H1 (cell line): Measurements from ENCODE around the gene TMEM108.

ENCODE experiments used
- CEBPB ChIP-seq: IDR thresholded peaks from 2 replicates; pipeline ENCODE4 v1.6.1; 2012; ENCODE audit warnings: low read depth, low read length
- EGR1 ChIP-seq: IDR thresholded peaks from 2 replicates; pipeline ENCODE4 v1.6.1; 2011; ENCODE audit warnings: low read depth, low read length, borderline replicate concordance
- EP300 ChIP-seq, 2 experiments: IDR thresholded peaks; 1 replicate in 1 of 2; 2 replicates in 1 of 2; pipeline ENCODE4 v1.6.1; 2011 to 2012; ENCODE audit warnings: low read depth in 2 of 2, low read length in 2 of 2, mild to moderate bottlenecking in 2 of 2, borderline replicate concordance in 1 of 2, inconsistent platforms in 1 of 2, moderate library complexity in 1 of 2
- EZH2 ChIP-seq: fragments of 200-600 bp; sonication (generic); IDR thresholded peaks from 2 replicates; pipeline ENCODE4 v1.7.1; 2012; ENCODE audit warnings: low read depth, mild to moderate bottlenecking, moderate library complexity, low read length, inconsistent platforms; ENCODE audit not compliant: severe bottlenecking
- GABPA ChIP-seq: IDR thresholded peaks from 2 replicates; pipeline ENCODE4 v1.6.1; 2011; ENCODE audit warnings: mild to moderate bottlenecking, low read length, moderate library complexity, borderline replicate concordance; ENCODE audit not compliant: insufficient read depth
- RNF2 ChIP-seq: fragments of 200-900, 300-1000 bp; sonication (generic); IDR thresholded peaks from 2 replicates; pipeline ENCODE4 v1.7.1; 2016; ENCODE audit warnings: borderline replicate concordance, low read depth, mild to moderate bottlenecking, antibody characterized with exemption, low read length; ENCODE audit not compliant: poor library complexity, severe bottlenecking; ENCODE audit errors: missing control alignments
- SIN3A ChIP-seq, 2 experiments: IDR thresholded peaks in 1 of 2; conservative IDR thresholded peaks in 1 of 2; 2 replicates each; pipeline ENCODE4 v1.6.1; 2011 to 2012; ENCODE audit warnings: low read length in 2 of 2, improper control_type of control experiment in 1 of 2, low read depth in 1 of 2, mild to moderate bottlenecking in 1 of 2
- YY1 ChIP-seq: IDR thresholded peaks from 2 replicates; pipeline ENCODE4 v1.6.1; 2011; ENCODE audit warnings: low read depth, mild to moderate bottlenecking, low read length
- TF ChIP-seq, protein P1 (sequence below): IDR thresholded peaks from 2 replicates; pipeline ENCODE4 v1.6.1; 2011; ENCODE audit warnings: low read depth, mild to moderate bottlenecking, low read length; ENCODE audit not compliant: insufficient read depth
- TF ChIP-seq, protein P2 (sequence below), 3 experiments: IDR thresholded peaks; 1 replicate in 2 of 3; 2 replicates in 1 of 3; pipeline versions ENCODE4 v1.5.1 to v1.6.1; 2011; ENCODE audit warnings: low read length in 3 of 3, mild to moderate bottlenecking in 3 of 3, inconsistent platforms in 2 of 3, low read depth in 1 of 3, moderate library complexity in 1 of 3; ENCODE audit not compliant: insufficient read depth in 1 of 3; ENCODE audit errors: control extremely low read depth in 1 of 3

DNA sequence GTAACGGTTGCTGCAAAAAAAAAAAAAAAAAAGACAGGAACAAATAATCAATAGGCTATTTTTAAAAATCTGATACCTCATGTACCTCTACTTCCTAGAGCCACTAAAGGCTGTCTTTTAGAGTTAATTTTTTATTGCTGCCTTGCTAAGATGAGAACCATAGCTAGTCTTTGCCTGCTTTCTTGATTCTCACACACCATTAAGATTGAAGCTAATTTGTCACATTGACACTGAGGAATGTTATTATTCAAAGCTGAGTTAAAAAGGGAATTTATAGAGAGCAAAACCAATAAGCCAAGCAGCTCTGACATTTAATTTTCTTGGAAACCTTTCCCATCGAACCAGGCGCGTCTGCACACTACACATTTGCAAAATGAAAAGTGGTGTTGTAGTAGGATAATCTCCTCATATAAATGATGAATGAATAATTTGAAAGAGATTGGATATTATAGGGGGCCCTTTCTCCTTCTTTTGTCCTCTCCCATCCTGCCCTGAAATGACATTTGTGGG is 149.7 kb downstream of the TMEM108 start:
- TF ChIP-seq, protein P1, sequence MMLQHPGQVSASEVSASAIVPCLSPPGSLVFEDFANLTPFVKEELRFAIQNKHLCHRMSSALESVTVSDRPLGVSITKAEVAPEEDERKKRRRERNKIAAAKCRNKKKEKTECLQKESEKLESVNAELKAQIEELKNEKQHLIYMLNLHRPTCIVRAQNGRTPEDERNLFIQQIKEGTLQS: no peak
- TF ChIP-seq CEBPB (no peak), GABPA (no peak), SIN3A (conservative IDR thresholded peaks at IDR 0.05 in 1 of 2, IDR thresholded peaks at IDR 0.05 in 1 of 2; ENCODE audit: low read depth in 1 of 2, low read length in 2 of 2) (no peak), EGR1 (no peak), EZH2 (no peak), EP300 (IDR thresholded peaks at IDR 0.05; ENCODE audit: borderline replicate concordance in 1 of 2, low read depth in 2 of 2, low read length in 2 of 2) (no peak), RNF2 (no peak), YY1 (no peak)
- TF ChIP-seq, protein P2, sequence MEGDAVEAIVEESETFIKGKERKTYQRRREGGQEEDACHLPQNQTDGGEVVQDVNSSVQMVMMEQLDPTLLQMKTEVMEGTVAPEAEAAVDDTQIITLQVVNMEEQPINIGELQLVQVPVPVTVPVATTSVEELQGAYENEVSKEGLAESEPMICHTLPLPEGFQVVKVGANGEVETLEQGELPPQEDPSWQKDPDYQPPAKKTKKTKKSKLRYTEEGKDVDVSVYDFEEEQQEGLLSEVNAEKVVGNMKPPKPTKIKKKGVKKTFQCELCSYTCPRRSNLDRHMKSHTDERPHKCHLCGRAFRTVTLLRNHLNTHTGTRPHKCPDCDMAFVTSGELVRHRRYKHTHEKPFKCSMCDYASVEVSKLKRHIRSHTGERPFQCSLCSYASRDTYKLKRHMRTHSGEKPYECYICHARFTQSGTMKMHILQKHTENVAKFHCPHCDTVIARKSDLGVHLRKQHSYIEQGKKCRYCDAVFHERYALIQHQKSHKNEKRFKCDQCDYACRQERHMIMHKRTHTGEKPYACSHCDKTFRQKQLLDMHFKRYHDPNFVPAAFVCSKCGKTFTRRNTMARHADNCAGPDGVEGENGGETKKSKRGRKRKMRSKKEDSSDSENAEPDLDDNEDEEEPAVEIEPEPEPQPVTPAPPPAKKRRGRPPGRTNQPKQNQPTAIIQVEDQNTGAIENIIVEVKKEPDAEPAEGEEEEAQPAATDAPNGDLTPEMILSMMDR (IDR thresholded peaks at IDR 0.05; ENCODE audit: control extremely low read depth in 1 of 3, insufficient read depth in 1 of 3, low read depth in 1 of 3, low read length in 3 of 3): no peak
